ENCODE data around the gene PDCD2L.

DNA sequence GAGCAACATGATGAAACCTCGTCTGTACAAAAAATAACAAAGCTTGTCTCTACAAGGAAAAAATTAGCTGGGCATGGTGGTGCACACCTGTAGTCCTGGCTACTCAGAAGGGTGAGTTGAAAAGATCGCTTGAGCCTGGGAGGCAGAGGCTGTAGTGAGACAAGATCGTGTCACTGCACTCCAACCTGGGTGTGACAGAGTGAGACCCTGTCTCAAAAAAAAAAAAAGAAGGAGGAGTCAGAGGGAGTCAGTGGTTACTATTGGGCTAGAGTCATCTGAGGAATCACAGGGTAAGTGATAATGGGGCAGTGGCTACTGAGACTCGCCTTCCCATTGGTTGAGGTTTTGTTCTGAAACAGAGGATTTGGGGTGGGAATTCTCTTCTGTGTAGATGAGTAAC is 41.1 kb upstream of the PDCD2L start:
- TF ChIP-seq, protein P1, sequence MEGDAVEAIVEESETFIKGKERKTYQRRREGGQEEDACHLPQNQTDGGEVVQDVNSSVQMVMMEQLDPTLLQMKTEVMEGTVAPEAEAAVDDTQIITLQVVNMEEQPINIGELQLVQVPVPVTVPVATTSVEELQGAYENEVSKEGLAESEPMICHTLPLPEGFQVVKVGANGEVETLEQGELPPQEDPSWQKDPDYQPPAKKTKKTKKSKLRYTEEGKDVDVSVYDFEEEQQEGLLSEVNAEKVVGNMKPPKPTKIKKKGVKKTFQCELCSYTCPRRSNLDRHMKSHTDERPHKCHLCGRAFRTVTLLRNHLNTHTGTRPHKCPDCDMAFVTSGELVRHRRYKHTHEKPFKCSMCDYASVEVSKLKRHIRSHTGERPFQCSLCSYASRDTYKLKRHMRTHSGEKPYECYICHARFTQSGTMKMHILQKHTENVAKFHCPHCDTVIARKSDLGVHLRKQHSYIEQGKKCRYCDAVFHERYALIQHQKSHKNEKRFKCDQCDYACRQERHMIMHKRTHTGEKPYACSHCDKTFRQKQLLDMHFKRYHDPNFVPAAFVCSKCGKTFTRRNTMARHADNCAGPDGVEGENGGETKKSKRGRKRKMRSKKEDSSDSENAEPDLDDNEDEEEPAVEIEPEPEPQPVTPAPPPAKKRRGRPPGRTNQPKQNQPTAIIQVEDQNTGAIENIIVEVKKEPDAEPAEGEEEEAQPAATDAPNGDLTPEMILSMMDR (IDR thresholded peaks at IDR 0.05; ENCODE audit: poor library complexity) = no peak
- TF ChIP-seq EZH2phosphoT487 (IDR thresholded peaks at IDR 0.05; ENCODE audit: low read depth, severe bottlenecking, unreplicated experiment) = no peak
- TF ChIP-seq EZH2 (IDR thresholded peaks at IDR 0.05; ENCODE audit: borderline replicate concordance) = no peak

Data from hepatocyte (in vitro differentiated cells).